ENCODE results near the gene TPCN2.

The TPCN2 gene

DNA sequence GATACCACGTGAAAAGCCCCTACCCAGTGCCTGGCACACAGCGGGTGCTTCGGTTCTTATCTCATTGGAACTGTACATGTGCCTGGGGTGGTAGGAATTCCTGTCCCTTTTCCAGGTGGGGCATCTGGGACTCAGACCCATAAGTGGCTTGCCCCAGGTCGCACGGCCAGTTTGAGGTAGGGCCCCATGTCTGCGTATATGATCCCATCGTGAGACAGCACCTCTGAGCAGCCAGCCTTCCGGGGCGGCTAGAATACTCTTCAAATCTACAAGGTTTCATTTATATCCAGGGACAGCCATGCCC is 73.5 kb downstream of the TPCN2 start:
- TF ChIP-seq GLIS3 (CRISPR knock-in tag; IDR thresholded peaks at IDR 0.05): no peak
- no peak for TF ChIP-seq CSDC2 (CRISPR knock-in tag; IDR thresholded peaks at IDR 0.05)
- no peak for TF ChIP-seq TOX (CRISPR knock-in tag; IDR thresholded peaks at IDR 0.05; ENCODE audit: borderline replicate concordance)
- no peak for TF ChIP-seq BACH2 (CRISPR knock-in tag; IDR thresholded peaks at IDR 0.05; ENCODE audit: borderline replicate concordance)
- no peak for TF ChIP-seq OSR1 (CRISPR knock-in tag; IDR thresholded peaks at IDR 0.05)
- no peak for TF ChIP-seq ZFP3 (CRISPR knock-in tag; IDR thresholded peaks at IDR 0.05)
- TF ChIP-seq, protein P1, sequence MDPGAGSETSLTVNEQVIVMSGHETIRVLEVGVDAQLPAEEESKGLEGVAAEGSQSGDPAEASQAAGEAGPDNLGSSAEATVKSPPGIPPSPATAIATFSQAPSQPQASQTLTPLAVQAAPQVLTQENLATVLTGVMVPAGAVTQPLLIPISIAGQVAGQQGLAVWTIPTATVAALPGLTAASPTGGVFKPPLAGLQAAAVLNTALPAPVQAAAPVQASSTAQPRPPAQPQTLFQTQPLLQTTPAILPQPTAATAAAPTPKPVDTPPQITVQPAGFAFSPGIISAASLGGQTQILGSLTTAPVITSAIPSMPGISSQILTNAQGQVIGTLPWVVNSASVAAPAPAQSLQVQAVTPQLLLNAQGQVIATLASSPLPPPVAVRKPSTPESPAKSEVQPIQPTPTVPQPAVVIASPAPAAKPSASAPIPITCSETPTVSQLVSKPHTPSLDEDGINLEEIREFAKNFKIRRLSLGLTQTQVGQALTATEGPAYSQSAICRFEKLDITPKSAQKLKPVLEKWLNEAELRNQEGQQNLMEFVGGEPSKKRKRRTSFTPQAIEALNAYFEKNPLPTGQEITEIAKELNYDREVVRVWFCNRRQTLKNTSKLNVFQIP (CRISPR knock-in tag; IDR thresholded peaks at IDR 0.05; ENCODE audit: borderline replicate concordance, low read depth): no peak
- TF ChIP-seq, protein P2, sequence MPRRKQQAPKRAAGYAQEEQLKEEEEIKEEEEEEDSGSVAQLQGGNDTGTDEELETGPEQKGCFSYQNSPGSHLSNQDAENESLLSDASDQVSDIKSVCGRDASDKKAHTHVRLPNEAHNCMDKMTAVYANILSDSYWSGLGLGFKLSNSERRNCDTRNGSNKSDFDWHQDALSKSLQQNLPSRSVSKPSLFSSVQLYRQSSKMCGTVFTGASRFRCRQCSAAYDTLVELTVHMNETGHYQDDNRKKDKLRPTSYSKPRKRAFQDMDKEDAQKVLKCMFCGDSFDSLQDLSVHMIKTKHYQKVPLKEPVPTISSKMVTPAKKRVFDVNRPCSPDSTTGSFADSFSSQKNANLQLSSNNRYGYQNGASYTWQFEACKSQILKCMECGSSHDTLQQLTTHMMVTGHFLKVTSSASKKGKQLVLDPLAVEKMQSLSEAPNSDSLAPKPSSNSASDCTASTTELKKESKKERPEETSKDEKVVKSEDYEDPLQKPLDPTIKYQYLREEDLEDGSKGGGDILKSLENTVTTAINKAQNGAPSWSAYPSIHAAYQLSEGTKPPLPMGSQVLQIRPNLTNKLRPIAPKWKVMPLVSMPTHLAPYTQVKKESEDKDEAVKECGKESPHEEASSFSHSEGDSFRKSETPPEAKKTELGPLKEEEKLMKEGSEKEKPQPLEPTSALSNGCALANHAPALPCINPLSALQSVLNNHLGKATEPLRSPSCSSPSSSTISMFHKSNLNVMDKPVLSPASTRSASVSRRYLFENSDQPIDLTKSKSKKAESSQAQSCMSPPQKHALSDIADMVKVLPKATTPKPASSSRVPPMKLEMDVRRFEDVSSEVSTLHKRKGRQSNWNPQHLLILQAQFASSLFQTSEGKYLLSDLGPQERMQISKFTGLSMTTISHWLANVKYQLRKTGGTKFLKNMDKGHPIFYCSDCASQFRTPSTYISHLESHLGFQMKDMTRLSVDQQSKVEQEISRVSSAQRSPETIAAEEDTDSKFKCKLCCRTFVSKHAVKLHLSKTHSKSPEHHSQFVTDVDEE (CRISPR knock-in tag; IDR thresholded peaks at IDR 0.05): no peak
- TF ChIP-seq ARNTL (CRISPR knock-in tag; IDR thresholded peaks at IDR 0.05; ENCODE audit: borderline replicate concordance, low read depth): no peak
- TF ChIP-seq ZNF8 (CRISPR knock-in tag; IDR thresholded peaks at IDR 0.05): no peak
- no peak for TF ChIP-seq ZFP30 (CRISPR knock-in tag; IDR thresholded peaks at IDR 0.05)
- ATAC-seq: no peak; the same call in 2 of the 3 replicates

GRCh38 chr11:69122630-69123431 is 74.1 kb downstream of the TPCN2 start:
- TF ChIP-seq ZFP30 (CRISPR knock-in tag; IDR thresholded peaks at IDR 0.05): no peak
- TF ChIP-seq, protein P2 (CRISPR knock-in tag; IDR thresholded peaks at IDR 0.05): no peak
- TF ChIP-seq ZNF70 (CRISPR knock-in tag; IDR thresholded peaks at IDR 0.05): no peak
- TF ChIP-seq, protein P3, sequence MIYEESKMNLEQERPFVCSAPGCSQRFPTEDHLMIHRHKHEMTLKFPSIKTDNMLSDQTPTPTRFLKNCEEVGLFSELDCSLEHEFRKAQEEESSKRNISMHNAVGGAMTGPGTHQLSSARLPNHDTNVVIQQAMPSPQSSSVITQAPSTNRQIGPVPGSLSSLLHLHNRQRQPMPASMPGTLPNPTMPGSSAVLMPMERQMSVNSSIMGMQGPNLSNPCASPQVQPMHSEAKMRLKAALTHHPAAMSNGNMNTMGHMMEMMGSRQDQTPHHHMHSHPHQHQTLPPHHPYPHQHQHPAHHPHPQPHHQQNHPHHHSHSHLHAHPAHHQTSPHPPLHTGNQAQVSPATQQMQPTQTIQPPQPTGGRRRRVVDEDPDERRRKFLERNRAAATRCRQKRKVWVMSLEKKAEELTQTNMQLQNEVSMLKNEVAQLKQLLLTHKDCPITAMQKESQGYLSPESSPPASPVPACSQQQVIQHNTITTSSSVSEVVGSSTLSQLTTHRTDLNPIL (CRISPR knock-in tag; IDR thresholded peaks at IDR 0.05; ENCODE audit: low read depth): no peak
- no peak for TF ChIP-seq ZC3H10 (CRISPR knock-in tag; IDR thresholded peaks at IDR 0.05)

DNA sequence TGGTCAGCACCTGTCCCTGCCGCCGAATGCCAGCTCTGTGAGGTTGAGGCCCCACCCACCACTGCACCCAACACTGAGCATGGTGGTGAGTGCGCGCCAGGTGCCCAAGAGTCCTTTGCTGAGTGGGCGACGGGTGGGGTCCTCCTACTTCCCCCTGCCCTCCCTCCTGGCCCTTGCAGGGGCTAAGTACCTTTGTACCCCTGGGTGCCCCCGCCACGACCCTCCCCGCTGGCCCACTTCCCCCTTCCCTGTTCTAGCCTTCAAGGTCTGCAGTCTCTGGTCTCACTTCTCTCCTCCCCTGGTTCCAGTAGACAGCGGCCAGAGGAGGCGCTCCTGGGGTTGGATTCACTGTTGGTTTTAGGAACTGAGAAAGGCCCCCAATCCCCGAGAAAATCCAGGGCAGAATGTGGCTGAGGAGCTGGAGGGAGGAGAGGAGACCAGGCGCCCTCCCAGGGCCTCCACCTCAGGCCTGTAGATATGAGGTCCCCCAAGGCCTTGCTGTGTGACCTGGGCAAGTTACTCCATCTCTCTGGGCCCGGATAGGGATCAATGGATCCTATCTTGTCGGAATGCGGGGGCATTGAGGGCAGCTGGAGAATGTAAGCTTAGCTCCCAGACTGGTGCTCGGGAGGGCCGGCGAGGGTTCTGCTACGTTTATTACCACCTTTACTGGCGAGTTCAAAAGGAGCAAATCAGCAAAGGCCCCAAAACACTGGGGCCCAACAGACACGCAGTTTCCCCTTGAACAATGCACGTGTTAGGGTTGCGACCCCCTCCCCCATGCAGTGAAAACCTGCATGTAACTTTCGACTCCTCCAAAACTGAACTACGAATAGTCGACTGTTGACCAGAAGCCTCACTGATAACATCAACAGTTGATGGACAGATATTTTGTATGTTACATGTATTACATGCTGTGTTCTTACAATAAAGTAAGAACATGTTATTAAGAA is 75.1 kb downstream of the TPCN2 start:
- TF ChIP-seq, protein P2 (CRISPR knock-in tag; IDR thresholded peaks at IDR 0.05): no peak
- TF ChIP-seq ISL1 (CRISPR knock-in tag; IDR thresholded peaks at IDR 0.05): no peak
- no peak for TF ChIP-seq SNAI2 (CRISPR knock-in tag; IDR thresholded peaks at IDR 0.05)
- no peak for TF ChIP-seq PPARA (CRISPR knock-in tag; IDR thresholded peaks at IDR 0.05; ENCODE audit: borderline replicate concordance)
- TF ChIP-seq ZFP3 (CRISPR knock-in tag; IDR thresholded peaks at IDR 0.05): no peak
- TF ChIP-seq OSR1 (CRISPR knock-in tag; IDR thresholded peaks at IDR 0.05): no peak
- TF ChIP-seq TCF4 (CRISPR knock-in tag; IDR thresholded peaks at IDR 0.05; ENCODE audit: borderline replicate concordance): no peak
- no peak for TF ChIP-seq GLIS3 (CRISPR knock-in tag; IDR thresholded peaks at IDR 0.05)
- TF ChIP-seq ZC3H10 (CRISPR knock-in tag; IDR thresholded peaks at IDR 0.05): no peak
- TF ChIP-seq ZNF70 (CRISPR knock-in tag; IDR thresholded peaks at IDR 0.05): no peak
- TF ChIP-seq, protein P3 (CRISPR knock-in tag; IDR thresholded peaks at IDR 0.05; ENCODE audit: low read depth): no peak
- TF ChIP-seq ZNF8 (CRISPR knock-in tag; IDR thresholded peaks at IDR 0.05): no peak
- no peak; the same call in 2 of the 3 replicates for ATAC-seq

More at GRCh38 chr11:69122630-69123431, 74.1 kb downstream of the TPCN2 start:
- peak; percentile 97 for ATAC-seq
